C4-2B (cell line): ENCODE data around the gene NUP98.

ENCODE experiments used
- ZFX ChIP-seq: fragments of 450-650 bp; IDR thresholded peaks from 2 replicates; pipeline ENCODE4 v1.6.1; 2017
- TF ChIP-seq, protein P1 (sequence below): fragments of 450-650 bp; conservative IDR thresholded peaks from 2 replicates; pipeline ENCODE4 v1.5.1; 2017; ENCODE audit warnings: mild to moderate bottlenecking

DNA sequence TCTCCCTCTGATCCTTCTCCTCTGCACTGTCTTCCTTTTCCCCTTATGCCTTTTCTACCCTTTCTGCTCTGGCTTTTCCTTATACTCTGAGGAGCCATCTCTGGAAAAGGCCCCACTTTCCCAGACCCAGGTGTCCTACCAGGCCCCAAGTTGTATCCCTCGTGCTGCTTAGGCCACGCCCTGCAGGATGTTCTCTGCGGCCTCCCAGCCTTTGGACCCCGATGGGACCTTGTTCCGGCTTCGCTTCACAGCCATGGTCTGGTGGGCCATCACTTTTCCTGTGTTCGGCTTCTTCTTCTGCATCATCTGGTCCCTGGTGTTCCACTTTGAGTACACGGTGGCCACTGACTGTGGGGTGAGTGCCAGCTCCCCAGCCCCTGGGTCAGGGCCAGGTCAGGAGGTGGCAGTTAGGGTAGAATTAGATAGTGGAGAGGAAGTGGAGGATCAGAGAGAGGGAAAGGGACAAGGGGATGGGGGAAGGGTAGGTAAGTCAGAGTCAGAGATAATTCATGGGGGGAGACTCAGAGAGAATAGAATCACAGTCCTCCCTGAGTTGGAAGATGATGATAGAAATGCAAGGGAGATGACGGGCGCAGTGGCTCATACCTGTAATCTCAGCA is 19.9 kb upstream of the NUP98 start:
- TF ChIP-seq, protein P1, sequence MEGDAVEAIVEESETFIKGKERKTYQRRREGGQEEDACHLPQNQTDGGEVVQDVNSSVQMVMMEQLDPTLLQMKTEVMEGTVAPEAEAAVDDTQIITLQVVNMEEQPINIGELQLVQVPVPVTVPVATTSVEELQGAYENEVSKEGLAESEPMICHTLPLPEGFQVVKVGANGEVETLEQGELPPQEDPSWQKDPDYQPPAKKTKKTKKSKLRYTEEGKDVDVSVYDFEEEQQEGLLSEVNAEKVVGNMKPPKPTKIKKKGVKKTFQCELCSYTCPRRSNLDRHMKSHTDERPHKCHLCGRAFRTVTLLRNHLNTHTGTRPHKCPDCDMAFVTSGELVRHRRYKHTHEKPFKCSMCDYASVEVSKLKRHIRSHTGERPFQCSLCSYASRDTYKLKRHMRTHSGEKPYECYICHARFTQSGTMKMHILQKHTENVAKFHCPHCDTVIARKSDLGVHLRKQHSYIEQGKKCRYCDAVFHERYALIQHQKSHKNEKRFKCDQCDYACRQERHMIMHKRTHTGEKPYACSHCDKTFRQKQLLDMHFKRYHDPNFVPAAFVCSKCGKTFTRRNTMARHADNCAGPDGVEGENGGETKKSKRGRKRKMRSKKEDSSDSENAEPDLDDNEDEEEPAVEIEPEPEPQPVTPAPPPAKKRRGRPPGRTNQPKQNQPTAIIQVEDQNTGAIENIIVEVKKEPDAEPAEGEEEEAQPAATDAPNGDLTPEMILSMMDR, result no peak
- no peak for TF ChIP-seq ZFX
